Measurements from ENCODE around the gene NKX2-3. TPM values are rescaled to one million over a fixed set of nuclear protein-coding genes. Genes with fewer than 3 reads are reported as not detected.

Gene NKX2-3
- total RNA-seq, 3 donors from 2014 or later (not counting 1 experiment from before 2014, with no cell fraction given) = not detected

DNA sequence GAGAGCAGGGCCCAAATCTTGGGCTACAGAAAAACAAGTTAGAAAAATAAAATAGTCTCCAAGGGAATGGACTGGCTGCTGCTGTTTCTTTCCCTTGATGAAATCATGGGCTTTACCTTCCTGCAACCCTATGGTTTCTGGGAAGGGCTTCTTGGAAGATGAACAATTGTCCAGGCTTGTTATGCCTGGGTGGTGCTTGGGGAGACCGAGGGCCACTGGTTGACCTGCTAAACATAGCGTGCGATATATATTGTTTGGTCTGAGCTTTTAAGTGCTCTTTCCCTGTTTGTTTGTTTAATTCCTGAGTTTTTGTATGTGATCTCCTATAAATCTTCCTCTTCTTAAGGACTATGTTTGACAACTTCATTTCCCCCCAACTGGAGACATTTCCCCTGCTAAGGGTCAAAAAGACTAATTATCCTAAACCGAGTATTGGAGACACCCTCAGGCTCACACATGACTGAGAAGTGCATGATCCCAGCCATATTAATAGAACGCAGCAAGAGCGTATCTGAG is 49.6 kb downstream of the NKX2-3 start:
- intact Hi-C loops (cut with micrococcal nuclease) = no loop called here
- no peak for TF ChIP-seq CTCF (IDR thresholded peaks at IDR 0.05)
- ATAC-seq = no peak
- WGBS (ENCODE audit: insufficient coverage) = 90% methylated on average over 6 of the region's 6 CpGs
- Histone ChIP-seq H3K27ac (ENCODE audit: low read length) (no peak overlapping the region), H3K27me3 (ENCODE audit: control insufficient read depth, insufficient read depth, low read length) (no peaks in the 10 kb centered on the region), H3K4me3 (ENCODE audit: low read length) (no peak overlapping the region), H3K4me1 (ENCODE audit: control insufficient read depth, insufficient read depth, low read length) (no peaks in the 10 kb centered on the region), H3K36me3 (ENCODE audit: control insufficient read depth, insufficient read depth, low read length) (no peaks in the 10 kb centered on the region), H3K9me3 (ENCODE audit: control insufficient read depth, insufficient read depth, low read length) (no peaks in the 10 kb centered on the region)
- no peaks in the 10 kb centered on the region for H3K36me3 Mint-ChIP-seq
- no peak overlapping the region for H3K4me3 Mint-ChIP-seq
- H3K4me1 Mint-ChIP-seq = no peaks in the 10 kb centered on the region
- H3K27me3 Mint-ChIP-seq (ENCODE audit: low read depth in 2 of 2) = peaks cover 8 to 24% of the 10 kb centered on the region in 2 donors
- DNase-seq = no peak
- H3K9me3 Mint-ChIP-seq = no peaks in the 10 kb centered on the region
- no peak overlapping the region for H3K27ac Mint-ChIP-seq

DNA sequence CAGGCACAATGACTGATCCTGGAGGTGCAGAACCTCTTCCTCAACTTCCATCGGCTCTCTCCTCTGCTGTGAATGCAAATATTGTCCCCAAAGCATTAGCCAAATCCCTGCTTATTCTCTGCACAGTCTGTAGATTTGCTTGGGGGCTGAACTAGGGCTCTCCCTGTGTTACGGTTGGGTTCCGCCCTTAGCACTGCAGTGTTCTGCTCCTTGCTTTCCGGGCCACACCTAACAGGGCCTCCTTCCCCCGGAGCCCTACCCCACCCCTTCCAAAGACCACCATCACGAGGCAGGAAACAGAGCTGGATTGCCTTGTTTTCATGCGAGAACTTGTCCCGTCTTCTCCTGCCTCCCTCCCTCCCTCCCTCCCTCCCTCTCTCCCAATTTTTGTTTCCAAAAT is 50.9 kb downstream of the NKX2-3 start:
- Mint-ChIP-seq H3K9me3 (no peaks in the 10 kb centered on the region), H3K36me3 (no peaks in the 10 kb centered on the region), H3K27me3 (ENCODE audit: low read depth in 2 of 2) (peaks cover 14% of the 10 kb centered on the region in 2 donors), H3K4me1 (no peaks in the 10 kb centered on the region), H3K27ac (no peak overlapping the region), H3K4me3 (no peak overlapping the region)
- DNase-seq = no peak
- no peak for ATAC-seq
- intact Hi-C loops (cut with micrococcal nuclease) = no loop called here
- Histone ChIP-seq H3K4me3 (ENCODE audit: low read length) (no peak overlapping the region), H3K36me3 (ENCODE audit: control insufficient read depth, insufficient read depth, low read length) (no peaks in the 10 kb centered on the region), H3K4me1 (ENCODE audit: control insufficient read depth, insufficient read depth, low read length) (no peaks in the 10 kb centered on the region), H3K27me3 (ENCODE audit: control insufficient read depth, insufficient read depth, low read length) (no peaks in the 10 kb centered on the region), H3K27ac (ENCODE audit: low read length) (no peak overlapping the region), H3K9me3 (ENCODE audit: control insufficient read depth, insufficient read depth, low read length) (no peaks in the 10 kb centered on the region)
- WGBS (ENCODE audit: insufficient coverage) = 77% methylated on average over 8 of the region's 8 CpGs
- no peak for TF ChIP-seq CTCF (IDR thresholded peaks at IDR 0.05)

Other genes starting within 250 kb of the NKX2-3 start
- not detected for gene CNNM1, start 203.6 kb upstream of the NKX2-3 start, total RNA-seq
- 10 to 100 TPM in 1 of 3 donors, 1 to 10 TPM in 2; 8.5 to 15.1 (median 8.5) TPM for gene GOT1, start 102.3 kb upstream of the NKX2-3 start, total RNA-seq
- 10 to 100 TPM; 73.0 to 83.6 (median 75.3) TPM for gene SLC25A28, start 87.5 kb downstream of the NKX2-3 start, total RNA-seq
- gene ENTPD7, start 126.6 kb downstream of the NKX2-3 start, total RNA-seq = 1 to 10 TPM; 3.7 to 6.3 (median 5.6) TPM
- gene COX15, start 199.2 kb downstream of the NKX2-3 start, total RNA-seq = 10 to 100 TPM; 17.1 to 27.9 (median 20.3) TPM
- 10 to 100 TPM; 21.4 to 28.1 (median 23.5) TPM for gene CUTC, start 199.3 kb downstream of the NKX2-3 start, total RNA-seq
- gene ABCC2, start 249.7 kb downstream of the NKX2-3 start, total RNA-seq = 1 to 10 TPM; 1.3 to 3.4 (median 2.7) TPM